Activated CD8-positive, alpha-beta memory T cell treated with anti-CD3 and anti-CD28 coated beads, Interleukin-2, amount 50 U/mL, for 1 hour (primary cell): ENCODE measurements around the gene AGPAT4.
"Not testable (repeated sequence)": the region's sequence is repeated elsewhere in the genome, so short reads cannot be mapped to it uniquely, and the experiment has no call there.

ENCODE experiments used
- DNase-seq: peaks from one replicate; pipeline ENCODE4 v3.0.0-alpha.2; 2020; ENCODE audit errors: extremely low read depth

AGPAT4 gene

DNA sequence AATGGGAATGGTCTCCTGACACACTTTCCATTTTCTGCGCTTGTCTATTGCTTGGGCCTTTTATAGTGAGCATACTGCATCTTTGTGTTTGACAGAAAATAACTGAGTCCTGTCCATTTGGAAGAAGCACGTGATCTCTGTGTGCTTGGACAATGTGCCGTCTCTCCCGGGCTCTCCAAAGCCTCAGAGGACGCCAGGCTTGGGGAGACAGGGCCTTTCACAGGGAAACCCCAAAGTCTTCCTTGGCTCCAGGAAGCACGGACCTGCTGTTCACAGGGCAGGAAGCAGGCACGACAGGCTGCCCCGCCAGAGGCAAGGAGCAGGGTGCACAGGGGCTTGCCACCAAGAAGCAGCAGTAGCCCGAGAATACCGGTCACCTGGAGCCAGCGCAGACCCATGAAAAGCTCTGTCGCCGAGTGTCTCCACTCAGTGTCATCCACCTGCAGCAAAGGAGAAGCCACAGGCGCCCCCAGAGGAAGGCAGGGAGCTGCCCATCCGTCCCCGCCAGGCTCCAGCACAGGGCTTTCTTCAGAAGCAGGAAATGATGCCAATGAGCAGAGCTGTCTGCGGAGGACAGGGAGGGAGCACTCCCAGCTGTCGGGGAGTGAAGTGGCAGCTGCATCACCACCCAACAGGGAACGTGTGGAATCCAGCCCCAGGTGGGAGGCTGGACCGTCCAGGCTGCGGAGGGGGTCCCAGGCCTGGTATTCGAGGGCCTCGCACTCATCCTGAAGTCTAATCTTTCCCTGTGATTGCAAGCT lies 135.1 kb downstream of the AGPAT4 start:
- DNase-seq: no peak

- no peak for DNase-seq
Measured at GRCh38 chr6:161137839-161138542, 135.9 kb downstream of the AGPAT4 start.

- DNase-seq: no peak
Measured at GRCh38 chr6:161137320-161137719, 136.5 kb downstream of the AGPAT4 start.

DNA sequence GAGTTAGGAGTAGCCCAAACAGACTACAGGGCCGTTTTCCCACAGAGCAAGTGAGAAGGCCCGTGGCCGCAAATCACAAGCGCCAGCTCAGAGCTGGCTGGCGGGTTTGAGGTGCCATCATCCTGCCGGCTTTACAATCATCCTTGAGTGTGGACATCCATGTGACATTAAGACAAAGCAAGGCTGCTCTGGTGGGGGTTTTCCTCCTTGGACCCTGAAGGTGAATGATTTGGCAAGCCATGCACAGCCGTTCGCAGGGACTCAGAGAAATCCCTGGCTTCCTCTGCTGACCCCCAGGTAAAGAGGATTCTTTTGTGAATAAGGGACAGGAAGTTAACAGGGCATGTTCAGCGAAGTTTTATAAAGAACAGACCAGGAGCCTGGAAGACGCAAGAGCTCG lies 137.2 kb downstream of the AGPAT4 start:
- DNase-seq: no peak

DNA sequence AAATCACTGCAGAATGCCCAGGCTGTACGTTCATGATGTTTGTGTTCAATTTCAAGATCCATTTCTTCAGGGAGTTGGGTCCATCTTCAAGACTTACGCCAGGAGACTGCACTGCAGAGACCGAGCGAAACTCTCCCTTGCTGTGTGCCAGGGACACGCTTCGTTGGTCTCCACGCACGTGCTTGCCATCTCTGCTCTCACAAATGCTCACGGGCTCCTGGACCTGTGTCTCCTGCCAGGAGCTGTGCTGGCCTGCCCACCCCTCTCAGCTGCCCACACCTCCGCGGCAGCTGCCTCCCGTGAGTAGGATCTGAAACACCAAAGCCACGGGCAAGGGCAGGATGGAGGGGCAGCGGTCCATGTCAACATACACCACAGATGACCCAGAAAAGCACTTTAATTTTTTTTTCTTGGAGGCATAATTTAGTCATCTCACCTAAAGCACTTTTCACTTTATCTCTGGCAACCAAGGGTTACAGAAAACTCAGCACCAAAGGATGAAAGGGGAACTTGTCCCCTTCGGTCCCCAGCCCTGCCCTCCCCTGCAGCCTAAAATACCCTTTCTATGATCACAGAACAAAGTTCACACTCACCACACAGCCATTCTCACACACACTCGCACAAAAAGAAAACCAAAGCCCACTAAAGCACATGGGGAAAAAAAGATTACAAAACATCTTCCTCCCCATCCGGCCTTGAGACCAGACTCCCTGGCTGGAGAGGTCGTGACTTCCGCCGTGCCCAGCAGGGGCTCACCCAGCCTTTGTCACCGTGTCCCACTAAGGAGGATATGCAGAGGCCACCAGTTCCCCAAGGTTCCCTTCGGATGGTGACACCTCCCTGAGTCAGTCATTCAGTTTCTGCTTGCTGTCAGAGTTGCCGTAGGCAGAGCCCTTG lies 137.9 kb downstream of the AGPAT4 start:
- no peak for DNase-seq

DNA sequence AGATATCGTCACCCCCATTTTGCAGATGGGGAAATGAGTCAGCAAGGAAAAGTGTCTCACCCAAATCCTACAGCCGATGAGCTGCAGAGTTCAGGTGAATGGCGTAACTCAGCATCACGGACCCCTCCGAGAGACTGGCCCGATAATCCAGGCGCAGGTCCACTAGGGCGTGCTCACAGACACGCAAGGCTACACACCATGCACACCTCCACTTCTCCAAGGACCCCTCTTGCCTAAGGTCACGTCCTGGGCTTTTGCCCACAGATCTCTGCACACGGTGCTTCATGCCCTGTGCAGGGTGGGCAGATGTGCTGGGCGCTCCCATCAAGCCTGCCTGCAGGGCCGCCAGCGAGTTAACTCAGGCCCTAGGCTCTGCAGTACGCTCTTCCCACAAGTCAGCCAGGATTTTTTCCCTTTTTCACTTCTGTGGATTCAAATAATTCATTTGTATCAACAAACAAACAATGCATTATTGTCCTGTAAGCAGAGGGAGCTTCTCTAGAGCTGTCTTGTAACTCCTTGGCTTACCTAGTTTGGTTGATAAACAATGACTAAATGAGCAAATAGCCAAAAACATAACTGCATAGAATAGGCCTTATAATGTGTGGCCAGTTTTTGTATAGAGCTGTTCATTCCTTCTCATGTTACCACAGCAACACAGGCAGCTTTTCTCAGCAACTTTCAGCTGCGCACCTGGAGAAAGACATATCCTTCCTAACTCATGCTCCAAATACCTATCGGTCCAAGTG lies 139.1 kb downstream of the AGPAT4 start:
- DNase-seq: no peak

DNA sequence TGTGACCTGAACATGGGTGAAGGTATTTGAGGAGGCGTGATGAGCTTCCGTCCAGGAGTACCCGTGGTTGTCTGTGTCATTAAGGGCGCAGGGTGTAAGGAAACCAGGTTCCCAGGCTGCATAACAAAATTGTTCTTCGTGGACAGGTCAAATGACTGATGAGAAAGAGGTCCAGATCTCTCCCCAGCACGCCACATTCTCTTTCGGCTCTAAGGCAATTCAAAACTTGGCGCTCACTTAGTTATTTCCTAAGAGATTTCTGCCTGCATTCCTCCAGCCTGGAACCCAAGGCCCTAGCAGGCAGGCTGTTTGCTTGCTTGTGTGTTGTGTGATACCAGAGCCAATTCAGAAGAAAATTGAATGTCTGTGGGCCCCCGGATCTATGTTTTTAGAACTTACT lies 139.9 kb downstream of the AGPAT4 start:
- DNase-seq: no peak

- no peak for DNase-seq
Measured at GRCh38 chr6:161132384-161132783, 141.5 kb downstream of the AGPAT4 start.

DNA sequence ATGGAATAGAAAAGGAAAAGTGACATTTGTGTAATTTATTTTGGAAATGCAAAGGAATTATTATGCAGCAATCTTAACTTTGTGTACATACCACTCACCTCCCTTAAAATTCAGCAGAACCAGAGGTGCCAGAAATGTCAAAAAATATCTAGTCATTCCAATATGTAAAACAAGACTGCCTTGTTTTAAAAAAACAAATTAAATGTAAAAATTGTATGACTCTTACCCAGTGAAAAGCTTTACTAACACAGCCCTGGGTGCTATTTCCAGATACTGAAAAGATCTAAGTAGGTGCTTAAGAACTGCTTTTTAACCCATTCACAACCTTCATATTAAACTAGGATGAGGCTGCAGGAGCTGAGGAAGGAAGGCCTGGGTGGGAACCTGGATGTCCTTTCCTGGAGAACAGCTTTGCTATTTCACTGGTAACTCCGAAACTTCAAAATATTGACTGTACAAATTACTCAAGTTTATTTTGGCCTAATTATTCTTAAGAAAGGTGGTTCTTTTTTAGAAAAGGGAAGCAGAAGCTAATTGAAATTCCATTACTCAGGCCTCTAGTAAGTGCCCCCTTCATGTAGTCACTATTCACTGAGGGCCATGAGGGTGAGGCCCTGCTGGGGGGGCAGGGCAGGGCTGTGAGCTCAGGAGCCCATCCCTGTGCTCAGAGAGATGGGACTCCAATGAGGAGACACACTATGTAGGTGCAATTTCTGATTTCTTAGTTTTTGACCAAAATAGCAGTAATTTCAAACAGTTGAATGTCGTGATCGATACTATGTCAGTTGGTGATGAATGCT lies 142.7 kb downstream of the AGPAT4 start:
- no peak for DNase-seq

DNA sequence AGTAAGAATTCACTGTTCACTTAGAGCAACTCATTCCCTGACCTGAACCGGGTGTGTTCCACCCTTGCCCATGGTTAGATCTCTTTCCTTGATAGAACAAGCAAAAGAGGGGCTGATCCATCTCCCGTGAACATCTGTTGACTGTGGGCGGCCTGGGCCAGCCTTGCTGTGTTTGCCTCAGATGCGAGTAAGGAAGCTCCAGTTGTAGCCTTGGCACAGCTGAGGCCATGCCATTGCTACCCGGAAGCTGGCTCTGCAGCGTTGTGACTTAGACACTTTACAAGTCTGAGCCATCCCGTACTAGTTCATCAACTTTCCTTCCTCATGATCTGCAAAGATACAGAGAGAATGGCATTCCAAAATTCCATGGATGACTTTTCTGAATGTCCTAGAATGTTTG lies 143.3 kb downstream of the AGPAT4 start:
- no peak for DNase-seq

DNA sequence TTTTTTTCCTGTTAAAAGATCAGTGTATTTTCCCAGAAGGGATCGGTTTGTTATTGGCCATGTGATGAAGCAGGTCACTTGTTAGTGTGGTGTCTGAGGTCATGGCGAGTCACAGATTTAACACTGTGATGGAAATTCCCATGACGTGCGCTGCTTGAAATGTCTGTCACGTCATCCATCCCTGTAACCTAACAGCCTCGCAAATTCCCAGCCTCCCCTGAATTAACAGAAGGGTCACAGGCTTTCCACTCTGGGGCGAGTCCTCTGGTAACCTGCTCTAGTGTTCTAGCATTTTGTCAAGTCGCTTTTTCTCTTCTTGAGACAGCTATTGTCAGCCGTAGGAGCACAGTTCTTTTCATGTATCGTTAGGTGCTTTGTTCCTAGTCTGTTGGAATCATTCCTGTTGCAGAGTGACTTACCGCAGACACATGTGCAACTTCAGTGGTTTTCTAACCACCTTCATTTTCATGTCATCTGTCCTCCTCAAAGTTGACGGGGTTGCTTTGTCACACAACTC lies 145.1 kb downstream of the AGPAT4 start:
- DNase-seq: no peak

DNA sequence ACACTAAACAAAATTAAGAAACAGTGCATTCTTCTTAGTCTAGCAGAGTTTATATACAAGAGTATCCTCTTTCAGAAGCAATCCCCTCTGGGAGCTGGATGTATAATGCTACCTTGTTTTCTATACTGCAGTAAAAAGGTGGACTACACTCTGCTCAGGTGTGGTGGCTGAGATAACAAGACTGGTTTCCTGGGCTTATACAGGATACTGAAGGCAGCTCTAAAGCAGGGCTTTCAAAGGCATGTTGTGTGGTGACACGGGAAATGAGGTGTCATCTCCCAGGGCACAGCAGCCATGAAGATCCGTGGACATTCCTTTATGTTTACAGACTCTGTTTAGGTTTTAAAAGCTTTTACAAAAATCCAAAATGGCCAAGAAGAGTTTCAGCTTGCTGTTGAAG lies 145.6 kb downstream of the AGPAT4 start:
- DNase-seq: no peak

- no peak for DNase-seq
Measured at GRCh38 chr6:161127071-161127740, 146.7 kb downstream of the AGPAT4 start.

- no peak for DNase-seq
Measured at GRCh38 chr6:161125591-161125990, 148.3 kb downstream of the AGPAT4 start.

DNA sequence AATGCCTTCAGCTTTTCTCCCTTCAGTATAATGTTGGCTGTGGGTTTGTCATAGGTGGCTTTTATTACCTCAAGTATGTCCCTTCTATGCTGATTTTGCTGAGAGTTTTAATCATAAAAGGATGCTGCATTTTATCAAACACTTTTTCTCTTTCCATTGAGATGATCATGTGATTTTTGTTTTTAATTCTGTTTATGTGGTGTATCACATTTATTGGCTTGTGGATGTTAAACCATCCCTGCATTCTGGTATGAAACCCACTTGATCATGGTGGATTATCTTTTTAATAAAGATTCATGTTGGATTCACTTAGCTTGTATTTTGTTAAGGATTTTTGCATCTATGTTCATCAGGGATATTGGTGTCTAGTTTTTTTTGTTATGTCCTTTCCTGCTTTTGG lies 150.5 kb downstream of the AGPAT4 start:
- DNase-seq: not testable (repeated sequence)

DNA sequence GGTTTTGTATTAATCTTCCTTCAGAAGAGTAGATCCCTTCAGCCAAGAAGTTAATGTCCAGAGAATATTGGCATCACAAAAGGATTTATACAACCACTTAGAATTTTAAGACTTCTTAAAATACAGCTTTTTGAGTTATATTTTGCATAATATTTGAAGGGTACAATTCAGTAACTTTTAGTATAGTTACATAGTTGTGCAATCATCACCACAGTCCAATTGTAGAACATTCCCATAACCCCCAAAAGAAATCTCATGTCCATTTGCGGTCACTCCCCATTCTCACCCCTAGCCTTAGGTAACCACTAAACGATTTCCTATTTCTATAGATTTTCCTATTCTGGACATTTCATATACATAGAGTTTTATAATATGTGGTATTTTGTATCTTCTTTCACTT lies 155.9 kb downstream of the AGPAT4 start:
- DNase-seq: no peak

- DNase-seq: no peak
Measured at GRCh38 chr6:161117308-161117707, 156.6 kb downstream of the AGPAT4 start.

GRCh38 chr6:161116554-161116953 lies 157.3 kb downstream of the AGPAT4 start:
- no peak for DNase-seq

- DNase-seq: no peak
Measured at GRCh38 chr6:161115468-161115867, 158.4 kb downstream of the AGPAT4 start.

DNA sequence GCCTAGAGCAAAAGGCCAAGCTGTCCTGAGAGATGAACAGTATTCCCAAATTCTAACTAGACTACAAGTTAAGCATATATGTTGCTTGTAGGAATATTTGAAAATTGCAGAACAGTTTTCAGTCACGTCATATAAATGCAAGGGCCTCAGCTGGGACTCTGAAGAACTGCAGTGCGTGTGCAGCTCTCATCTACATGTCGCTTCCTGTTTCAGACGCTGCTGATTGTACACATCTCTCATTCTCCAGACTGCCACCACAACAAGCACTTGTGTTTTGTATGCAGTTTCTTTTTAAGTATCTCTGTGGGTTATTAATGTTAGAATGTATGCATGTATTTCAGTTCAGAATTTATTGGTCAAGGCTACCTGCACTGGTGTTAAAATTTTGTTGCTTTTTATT lies 162.6 kb downstream of the AGPAT4 start:
- no peak for DNase-seq
